Pulmonary artery endothelial cell (primary cell): Measurements from ENCODE around the gene TMTC2. TPM values are rescaled to one million over a fixed set of nuclear protein-coding genes. Genes with fewer than 3 reads are reported as not detected.

Source experiments
- DNase-seq: peaks from one replicate; pipeline ENCODE4 v3.0.0-alpha.2; 2011; ENCODE audit warnings: low read depth, low spot score
- total RNA-seq: library from RNA; depleted of rRNA; stranded (reverse); fragments of >200 nt; gene quantifications from 2 replicates; pipeline ENCODE4 v1.2.3, GENCODE V29; 2014

The TMTC2 gene
- total RNA-seq, 1 donor from 2014 or later, result 3.6 TPM

DNA sequence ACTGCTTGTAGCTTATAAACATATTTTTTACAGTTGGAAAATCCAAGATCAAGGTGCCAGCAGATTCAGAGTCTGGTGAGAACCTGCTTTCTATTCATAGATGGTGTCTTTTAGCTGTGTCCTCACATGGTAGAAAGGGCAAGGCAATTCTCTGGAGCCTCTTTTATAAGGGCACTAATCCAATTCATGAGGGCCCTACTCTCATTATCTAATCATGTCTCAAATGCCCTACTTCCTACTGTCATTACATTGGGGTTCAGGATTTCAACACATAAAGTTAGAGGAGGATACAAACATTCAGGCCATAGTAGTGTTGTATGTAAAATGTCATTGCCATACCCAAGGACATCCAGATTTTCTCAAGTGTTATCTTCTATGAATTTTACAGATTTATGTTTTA is 496.4 kb downstream of the TMTC2 start:
- DNase-seq, result no peak
